ENCODE data around the gene ZNF420.
"Not testable (repeated sequence)": the region's sequence is repeated elsewhere in the genome, so short reads cannot be mapped to it uniquely, and the experiment has no call there.

DNA sequence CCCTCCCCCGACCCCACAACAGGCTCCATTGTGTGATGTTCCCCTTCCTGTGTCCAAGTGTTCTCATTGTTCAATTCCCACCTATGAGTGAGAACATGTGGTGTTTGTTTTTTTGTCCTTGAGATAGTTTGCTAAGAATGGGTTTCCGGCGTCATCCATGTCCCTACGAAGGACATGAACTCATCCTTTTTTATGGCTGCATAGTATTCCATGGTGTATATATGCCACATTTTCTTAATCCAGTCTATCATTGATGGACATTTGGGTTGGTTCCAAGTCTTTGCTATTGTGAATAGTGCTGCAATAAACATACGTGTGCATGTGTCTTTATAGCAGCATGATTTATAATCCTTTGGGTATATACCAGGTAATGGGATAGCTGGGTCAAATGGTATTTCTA, 25.9 kb downstream of the ZNF420 start:
- TF ChIP-seq EP300, POLR2AphosphoS5 (IDR thresholded peaks at IDR 0.05): not testable (repeated sequence)
- TF ChIP-seq, protein P1, sequence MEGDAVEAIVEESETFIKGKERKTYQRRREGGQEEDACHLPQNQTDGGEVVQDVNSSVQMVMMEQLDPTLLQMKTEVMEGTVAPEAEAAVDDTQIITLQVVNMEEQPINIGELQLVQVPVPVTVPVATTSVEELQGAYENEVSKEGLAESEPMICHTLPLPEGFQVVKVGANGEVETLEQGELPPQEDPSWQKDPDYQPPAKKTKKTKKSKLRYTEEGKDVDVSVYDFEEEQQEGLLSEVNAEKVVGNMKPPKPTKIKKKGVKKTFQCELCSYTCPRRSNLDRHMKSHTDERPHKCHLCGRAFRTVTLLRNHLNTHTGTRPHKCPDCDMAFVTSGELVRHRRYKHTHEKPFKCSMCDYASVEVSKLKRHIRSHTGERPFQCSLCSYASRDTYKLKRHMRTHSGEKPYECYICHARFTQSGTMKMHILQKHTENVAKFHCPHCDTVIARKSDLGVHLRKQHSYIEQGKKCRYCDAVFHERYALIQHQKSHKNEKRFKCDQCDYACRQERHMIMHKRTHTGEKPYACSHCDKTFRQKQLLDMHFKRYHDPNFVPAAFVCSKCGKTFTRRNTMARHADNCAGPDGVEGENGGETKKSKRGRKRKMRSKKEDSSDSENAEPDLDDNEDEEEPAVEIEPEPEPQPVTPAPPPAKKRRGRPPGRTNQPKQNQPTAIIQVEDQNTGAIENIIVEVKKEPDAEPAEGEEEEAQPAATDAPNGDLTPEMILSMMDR (IDR thresholded peaks at IDR 0.05): not testable (repeated sequence)
